CD8-positive, alpha-beta memory T cell (primary cell): Measurements from ENCODE around the gene PRMT7. TPM values are rescaled to one million over a fixed set of nuclear protein-coding genes. Genes with fewer than 3 reads are reported as not detected.

Experiments used
- CTCF ChIA-PET: fragments of 350-600 bp; sonication (Branson Sonifier 250); formaldehyde crosslinking; loops from one replicate; lab custom pipeline; 2021; ENCODE audit warnings: antibody characterized with exemption; lab: Charles Lee
- POLR2A ChIA-PET: fragments of 350-600 bp; sonication (Branson Sonifier 250); formaldehyde crosslinking; loops from one replicate; lab custom pipeline; 2021; ENCODE audit warnings: antibody characterized with exemption; lab: Charles Lee
- DNase-seq, 5 donors: peaks; one replicate each; pipeline versions ENCODE4 v3.0.0 to v3.0.0-alpha.2; 2020 to 2022; ENCODE audit warnings: mixed read lengths in 1 of 5
- H3K27ac ChIP-seq: one replicate; pipeline ENCODE4 v1.7.0; 2013; ENCODE audit warnings: low read depth, mild to moderate bottlenecking, low read length, moderate library complexity
- H3K27me3 ChIP-seq: 2 replicates; pipeline ENCODE4 v1.7.0; 2013; ENCODE audit warnings: low read length, mild to moderate bottlenecking; ENCODE audit not compliant: insufficient read depth, poor library complexity, severe bottlenecking
- H3K36me3 ChIP-seq: 2 replicates; pipeline ENCODE4 v1.7.0; 2013; ENCODE audit warnings: mild to moderate bottlenecking, low read length, moderate library complexity; ENCODE audit not compliant: insufficient read depth
- H3K4me1 ChIP-seq: 2 replicates; pipeline ENCODE4 v1.7.0; 2013; ENCODE audit warnings: mild to moderate bottlenecking, low read length, moderate library complexity; ENCODE audit not compliant: insufficient read depth
- H3K4me3 ChIP-seq: 2 replicates; pipeline ENCODE4 v1.7.0; 2013; ENCODE audit warnings: mild to moderate bottlenecking, low read length
- H3K9me3 ChIP-seq: 2 replicates; pipeline ENCODE4 v1.7.0; 2013; ENCODE audit warnings: mild to moderate bottlenecking, low read length
- H3K27ac Mint-ChIP-seq, 8 donors: one replicate each; pipeline ENCODE4 v1.8.0; 2020 to 2021; ENCODE audit warnings: mixed read lengths in 8 of 8, mild to moderate bottlenecking in 6 of 8, inconsistent platforms in 3 of 8, moderate library complexity in 3 of 8
- H3K27me3 Mint-ChIP-seq, 2 donors: one replicate each; pipeline ENCODE4 v1.8.0; 2020 to 2021; ENCODE audit warnings: mixed read lengths in 2 of 2, mild to moderate bottlenecking in 1 of 2, moderate library complexity in 1 of 2
- H3K36me3 Mint-ChIP-seq, 3 donors: one replicate each; pipeline ENCODE4 v1.8.0; 2020 to 2021; ENCODE audit warnings: mixed read lengths in 3 of 3, inconsistent platforms in 1 of 3, mild to moderate bottlenecking in 1 of 3
- H3K4me1 Mint-ChIP-seq, 3 donors: one replicate each; pipeline ENCODE4 v1.8.0; 2020 to 2021; ENCODE audit warnings: mixed read lengths in 3 of 3, inconsistent platforms in 1 of 3, mild to moderate bottlenecking in 1 of 3
- H3K4me3 Mint-ChIP-seq, 7 donors: one replicate each; pipeline ENCODE4 v1.8.0; 2020 to 2021; ENCODE audit warnings: mixed read lengths in 7 of 7, mild to moderate bottlenecking in 6 of 7, moderate library complexity in 4 of 7, inconsistent platforms in 2 of 7
- H3K9me3 Mint-ChIP-seq, 5 donors: one replicate each; pipeline ENCODE4 v1.8.0; 2020 to 2022; ENCODE audit warnings: mixed read lengths in 5 of 5, mild to moderate bottlenecking in 3 of 5, moderate library complexity in 2 of 5, inconsistent platforms in 1 of 5
- polyA plus RNA-seq: library from polyadenylated mRNA; unstranded; fragments of 300-500 nt; fragmentation: Illumina TruSeq; gene quantifications from one replicate; pipeline ENCODE4 v1.2.3, GENCODE V29; 2021
- total RNA-seq, 2 experiments: library from RNA; stranded (reverse); gene quantifications; one replicate each; pipeline ENCODE4 v1.2.3, GENCODE V29; 2021

Gene PRMT7
- total and polyA plus RNA-seq, 3 experiments from 2014 or later: 41.8 to 67.5 (median 61.1) TPM

- ChIA-PET CTCF (interaction anchor here (1.1 to 2.6 kb wide), 3 partner anchors 20 to 59 kb away, joined by 3 to 14 read pairs (median 7); partner anchors contain the start of genes PRMT7 and SLC7A6OS), POLR2A (interaction anchor here (1.1 kb wide), 2 partner anchors 21 to 31 kb away, joined by 3 read pairs; no protein-coding TSS in a partner anchor)
- Histone ChIP-seq H3K36me3 (peaks cover 21% of the 10 kb centered on the region), H3K27me3 (no peaks in the 10 kb centered on the region), H3K4me1 (peaks cover 85% of the 10 kb centered on the region), H3K4me3 (no peak overlapping the region), H3K9me3 (no peaks in the 10 kb centered on the region), H3K27ac (no peak overlapping the region)
- peaks cover 0 to 2% of the 10 kb centered on the region in 2 donors for H3K27me3 Mint-ChIP-seq
- peak overlapping the region in 4 of 7 donors; percentile 26 to 60 (median 38) for H3K4me3 Mint-ChIP-seq
- H3K9me3 Mint-ChIP-seq: no peaks in the 10 kb centered on the region
- H3K27ac Mint-ChIP-seq: peak overlapping the region; percentile 86 to 99 (median 95)
- H3K4me1 Mint-ChIP-seq: peaks cover 75 to 89% (median 89%) of the 10 kb centered on the region in 3 donors
- no peak for DNase-seq
- peaks cover 0 to 57% (median 9%) of the 10 kb centered on the region in 3 donors for H3K36me3 Mint-ChIP-seq
Observed at GRCh38 chr16:68269793-68270192, 41.0 kb upstream of the PRMT7 start.

- peaks cover 0 to 54% (median 9%) of the 10 kb centered on the region in 3 donors for H3K36me3 Mint-ChIP-seq
- DNase-seq: peak in 1 of 5 donors; percentile 39
Observed at GRCh38 chr16:68270353-68270752, 40.5 kb upstream of the PRMT7 start.

DNA sequence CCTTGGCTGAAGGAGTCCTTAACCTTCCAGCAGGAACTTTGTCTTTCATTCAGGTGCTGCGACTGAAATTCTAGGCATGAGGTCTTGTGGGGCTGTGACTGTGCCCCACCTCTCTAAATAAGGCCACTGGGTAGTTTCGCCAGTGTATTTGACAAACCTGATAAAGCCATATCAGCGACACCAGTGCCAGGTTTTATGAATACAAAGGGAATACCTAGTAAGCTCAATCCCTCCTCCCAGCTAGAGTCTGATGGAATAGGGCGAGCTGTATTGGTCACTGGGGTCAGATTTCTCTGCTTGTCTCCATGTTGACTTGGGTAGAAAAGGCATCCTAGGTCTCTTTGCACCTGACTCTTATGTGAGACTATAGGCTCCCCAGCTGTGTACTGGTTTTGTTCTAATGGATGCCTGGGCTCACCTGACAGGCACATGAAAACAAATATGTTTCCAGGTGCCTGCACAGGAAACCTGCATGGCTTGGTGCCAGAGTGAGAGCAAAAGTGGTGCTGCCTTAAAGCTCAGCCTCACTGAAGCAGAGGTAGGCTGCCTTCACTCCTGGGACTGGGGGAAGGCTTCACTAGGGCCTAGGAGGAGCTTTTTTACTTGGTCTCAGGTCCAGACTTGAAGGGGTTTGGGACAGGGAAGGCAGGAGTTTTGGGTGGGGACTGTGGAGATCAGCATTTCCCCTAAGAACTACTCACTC is 38.2 kb upstream of the PRMT7 start:
- H3K9me3 ChIP-seq: no peaks in the 10 kb centered on the region
- Mint-ChIP-seq H3K4me1 (peaks cover 73 to 88% (median 88%) of the 10 kb centered on the region in 3 donors), H3K4me3 (peak overlapping the region; percentile 17 to 79 (median 74)), H3K27me3 (peaks cover 0 to 2% of the 10 kb centered on the region in 2 donors), H3K36me3 (peaks cover 0 to 56% (median 13%) of the 10 kb centered on the region in 3 donors), H3K9me3 (no peaks in the 10 kb centered on the region), H3K27ac (peak overlapping the region; percentile 89 to 99 (median 97))
- ChIA-PET CTCF (interaction anchor here (1.1 to 22.1 kb wide), 5 partner anchors 11 to 56 kb away, joined by 3 to 319 read pairs (median 8); partner anchors contain the start of genes PRMT7, SLC7A6 and SLC7A6OS), POLR2A (interaction anchor here (0.7 to 2.1 kb wide), 5 partner anchors 9 to 38 kb away, joined by 3 to 8 read pairs (median 5); partner anchors contain the start of genes PRMT7, SLC7A6 and SLC7A6OS)
- H3K4me3 ChIP-seq: peak overlapping the region; percentile 7
- DNase-seq: peak; percentile 14 to 83 (median 51)
- H3K4me1 ChIP-seq: peaks cover 94% of the 10 kb centered on the region
- H3K27me3 ChIP-seq: no peaks in the 10 kb centered on the region
- H3K36me3 ChIP-seq: peaks cover 24% of the 10 kb centered on the region
- H3K27ac ChIP-seq: no peak overlapping the region

More at GRCh38 chr16:68270353-68270752, 40.5 kb upstream of the PRMT7 start:
- Histone ChIP-seq H3K27me3 (no peaks in the 10 kb centered on the region), H3K36me3 (peaks cover 24% of the 10 kb centered on the region), H3K4me1 (peaks cover 89% of the 10 kb centered on the region), H3K27ac (no peak overlapping the region), H3K4me3 (no peak overlapping the region), H3K9me3 (no peaks in the 10 kb centered on the region)
- ChIA-PET CTCF (interaction anchor here (1.1 to 22.1 kb wide), 5 partner anchors 8 to 59 kb away, joined by 3 to 319 read pairs (median 7); partner anchors contain the start of genes PRMT7, SLC7A6 and SLC7A6OS), POLR2A (interaction anchor here (0.6 kb wide), 1 partner anchor 14 kb away, joined by 6 read pairs; no protein-coding TSS in a partner anchor)
- Mint-ChIP-seq H3K27me3 (peaks cover 0 to 2% of the 10 kb centered on the region in 2 donors), H3K9me3 (no peaks in the 10 kb centered on the region), H3K4me1 (peaks cover 75 to 91% (median 89%) of the 10 kb centered on the region in 3 donors), H3K27ac (peak overlapping the region; percentile 86 to 99 (median 95)), H3K4me3 (peak overlapping the region in 5 of 7 donors; percentile 4 to 59 (median 29))

DNA sequence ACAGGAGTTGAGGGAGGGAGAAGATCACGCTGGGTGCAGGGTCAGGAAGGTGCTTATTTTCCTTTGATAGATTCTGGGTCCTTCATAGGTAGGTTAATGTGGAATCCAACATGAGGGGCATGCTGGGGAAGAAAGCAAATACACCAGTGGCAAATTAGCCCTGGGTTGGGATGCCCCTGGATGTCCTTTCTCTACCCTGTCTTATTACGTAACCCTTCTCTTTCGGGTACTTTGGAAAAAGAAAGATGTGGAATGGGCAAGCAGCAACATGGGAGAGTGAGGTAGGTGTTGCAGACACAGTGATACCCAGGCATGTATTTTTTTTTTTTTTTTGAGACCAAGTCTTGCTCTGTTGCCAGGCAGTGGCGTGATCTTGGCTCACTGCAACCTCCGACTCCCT is 37.4 kb upstream of the PRMT7 start:
- POLR2A ChIA-PET: interaction anchor here (0.8 to 2.1 kb wide), 4 partner anchors 9 to 38 kb away, joined by 3 to 8 read pairs (median 5); partner anchors contain the start of genes PRMT7, SLC7A6 and SLC7A6OS

GRCh38 chr16:68273896-68274295 is 36.9 kb upstream of the PRMT7 start:
- H3K4me3 Mint-ChIP-seq: peak overlapping the region in 6 of 7 donors; percentile 5 to 79 (median 76)
- POLR2A ChIA-PET: interaction anchor here (0.6 kb wide), 1 partner anchor 37 kb away, joined by 5 read pairs; the partner anchor contains the start of genes PRMT7 and SLC7A6OS
- peaks cover 24% of the 10 kb centered on the region for H3K36me3 ChIP-seq

More for the DNA sequence above, 37.4 kb upstream of the PRMT7 start:
- peaks cover 0 to 51% (median 13%) of the 10 kb centered on the region in 3 donors for H3K36me3 Mint-ChIP-seq
- H3K4me1 Mint-ChIP-seq: peaks cover 68 to 80% (median 80%) of the 10 kb centered on the region in 3 donors
- Histone ChIP-seq H3K4me1 (peaks cover 86% of the 10 kb centered on the region), H3K4me3 (peak overlapping the region; percentile 17), H3K9me3 (no peaks in the 10 kb centered on the region), H3K36me3 (peaks cover 24% of the 10 kb centered on the region), H3K27me3 (no peaks in the 10 kb centered on the region), H3K27ac (no peak overlapping the region)
- H3K27ac Mint-ChIP-seq: peak overlapping the region; percentile 89 to 99 (median 97)
- H3K4me3 Mint-ChIP-seq: peak overlapping the region; percentile 17 to 79 (median 74)
- no peak for DNase-seq
- H3K27me3 Mint-ChIP-seq: peaks cover 0 to 2% of the 10 kb centered on the region in 2 donors
- CTCF ChIA-PET: interaction anchor here (1.1 to 22.1 kb wide), 4 partner anchors 11 to 38 kb away, joined by 3 to 319 read pairs (median 12); partner anchors contain the start of genes PRMT7, SLC7A6 and SLC7A6OS
- H3K9me3 Mint-ChIP-seq: no peaks in the 10 kb centered on the region

DNA sequence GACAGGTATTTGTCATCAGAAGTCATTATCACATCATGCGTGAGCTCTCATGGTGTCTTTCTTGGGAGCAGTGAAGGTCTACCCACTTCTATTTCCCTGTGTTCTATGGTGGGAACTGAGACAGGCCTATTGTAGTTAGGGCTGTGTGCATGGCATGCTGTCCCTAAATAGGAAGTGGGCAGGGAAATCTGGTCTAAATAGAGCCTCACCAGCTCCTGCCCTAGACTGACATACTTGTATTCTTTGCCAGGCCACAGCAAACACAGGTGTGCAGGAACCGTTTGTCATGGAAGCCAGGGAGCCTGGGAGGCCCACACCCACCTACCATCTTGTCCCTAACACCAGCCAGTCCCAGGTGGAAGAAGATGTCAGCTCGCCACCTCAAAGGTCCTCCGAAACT is 36.4 kb upstream of the PRMT7 start:
- H3K4me1 Mint-ChIP-seq: peaks cover 64 to 77% (median 76%) of the 10 kb centered on the region in 3 donors
- POLR2A ChIA-PET: interaction anchor here (0.6 to 3.1 kb wide), 3 partner anchors 11 to 37 kb away, joined by 5 to 9 read pairs (median 9); partner anchors contain the start of genes PRMT7 and SLC7A6OS
- H3K4me1 ChIP-seq: peaks cover 81% of the 10 kb centered on the region
- peak overlapping the region; percentile 34 for H3K4me3 ChIP-seq
- H3K4me3 Mint-ChIP-seq: peak overlapping the region in 6 of 7 donors; percentile 6 to 79 (median 76)
- no peaks in the 10 kb centered on the region for H3K9me3 ChIP-seq
- H3K27me3 ChIP-seq: no peaks in the 10 kb centered on the region
- H3K27ac ChIP-seq: peak overlapping the region; percentile 12
- H3K27ac Mint-ChIP-seq: peak overlapping the region; percentile 89 to 99 (median 97)
- no peaks in the 10 kb centered on the region for H3K9me3 Mint-ChIP-seq
- peaks cover 0 to 2% of the 10 kb centered on the region in 2 donors for H3K27me3 Mint-ChIP-seq
- peaks cover 24% of the 10 kb centered on the region for H3K36me3 ChIP-seq
- peaks cover 0 to 49% (median 10%) of the 10 kb centered on the region in 3 donors for H3K36me3 Mint-ChIP-seq
- CTCF ChIA-PET: interaction anchor here (1.0 to 22.1 kb wide), 4 partner anchors 10 to 53 kb away, joined by 6 to 319 read pairs (median 12); partner anchors contain the start of genes PRMT7, SLC7A6 and SLC7A6OS
- no peak for DNase-seq

More at GRCh38 chr16:68273896-68274295, 36.9 kb upstream of the PRMT7 start:
- Mint-ChIP-seq H3K4me1 (peaks cover 67 to 78% (median 77%) of the 10 kb centered on the region in 3 donors), H3K27ac (peak overlapping the region; percentile 89 to 99 (median 97)), H3K27me3 (peaks cover 0 to 2% of the 10 kb centered on the region in 2 donors), H3K36me3 (peaks cover 0 to 50% (median 13%) of the 10 kb centered on the region in 3 donors), H3K9me3 (no peaks in the 10 kb centered on the region)
- Histone ChIP-seq H3K4me3 (peak overlapping the region; percentile 17), H3K4me1 (peaks cover 82% of the 10 kb centered on the region), H3K27me3 (no peaks in the 10 kb centered on the region), H3K9me3 (no peaks in the 10 kb centered on the region), H3K27ac (no peak overlapping the region)
- no peak for DNase-seq
- CTCF ChIA-PET: interaction anchor here (1.0 to 22.1 kb wide), 3 partner anchors 10 to 54 kb away, joined by 6 to 319 read pairs (median 19); partner anchors contain the start of gene SLC7A6

GRCh38 chr16:68275611-68276191 is 35.1 kb upstream of the PRMT7 start:
- peak overlapping the region; percentile 42 for H3K4me3 ChIP-seq
- peaks cover 58 to 72% (median 72%) of the 10 kb centered on the region in 3 donors for H3K4me1 Mint-ChIP-seq
- H3K4me1 ChIP-seq: peaks cover 81% of the 10 kb centered on the region
- H3K36me3 ChIP-seq: peaks cover 24% of the 10 kb centered on the region
- H3K27me3 ChIP-seq: no peaks in the 10 kb centered on the region
- H3K36me3 Mint-ChIP-seq: peaks cover 0 to 52% (median 13%) of the 10 kb centered on the region in 3 donors
- CTCF ChIA-PET: interaction anchor here (0.6 to 22.1 kb wide), 5 partner anchors 10 to 245 kb away, joined by 3 to 319 read pairs (median 6); partner anchors contain the start of genes PRMT7, SLC7A6 and SLC7A6OS
- POLR2A ChIA-PET: interaction anchor here (0.5 to 3.1 kb wide), 8 partner anchors 10 to 263 kb away, joined by 3 to 15 read pairs (median 3); partner anchors contain the start of genes PRMT7, SLC7A6 and SLC7A6OS
- H3K9me3 ChIP-seq: no peaks in the 10 kb centered on the region
- peak; percentile 19 to 85 (median 63) for DNase-seq
- H3K27ac Mint-ChIP-seq: peak overlapping the region; percentile 89 to 99 (median 96)
- peaks cover 0 to 2% of the 10 kb centered on the region in 2 donors for H3K27me3 Mint-ChIP-seq
- H3K9me3 Mint-ChIP-seq: no peaks in the 10 kb centered on the region
- no peak overlapping the region for H3K27ac ChIP-seq
- H3K4me3 Mint-ChIP-seq: peak overlapping the region; percentile 36 to 80 (median 74)
